HEK293 (cell line): Measurements from ENCODE around the gene SPRN.

Source experiments
- CTCF ChIA-PET: fragments of 350-600 bp; formaldehyde crosslinking; extraction: SDS; loops from one replicate; lab custom pipeline; 2021; ENCODE audit warnings: antibody characterized with exemption; lab: Yijun Ruan, JAX
- POLR2A ChIA-PET: fragments of 300-600 bp; formaldehyde crosslinking; extraction: SDS; loops from one replicate; lab custom pipeline; 2020; ENCODE audit warnings: antibody characterized with exemption, inconsistent platforms; lab: Yijun Ruan, JAX
- H3K27ac ChIP-seq: fragments of 200-500 bp; sonication (Bioruptor generic); 2 replicates; pipeline ENCODE4 v1.5.1; 2014; ENCODE audit warnings: low read depth, low read length, control low read depth, inconsistent platforms; ENCODE audit errors: extremely low read depth
- H3K36me3 ChIP-seq, 2 experiments: fragments of 200-500 bp in 1 of 2; sonication (Bioruptor generic) in 1 of 2; 1 replicate in 1 of 2; 2 replicates in 1 of 2; pipeline ENCODE4 v1.5.1; 2014 to 2017; ENCODE audit warnings: inconsistent platforms in 2 of 2, low read length in 2 of 2; ENCODE audit not compliant: control insufficient read depth in 2 of 2, insufficient read depth in 1 of 2
- H3K4me1 ChIP-seq: fragments of 200-500 bp; sonication (Bioruptor generic); 2 replicates; pipeline ENCODE4 v1.5.1; 2014; ENCODE audit warnings: mild to moderate bottlenecking, low read length, inconsistent platforms; ENCODE audit not compliant: control insufficient read depth, insufficient read depth
- H3K4me3 ChIP-seq: 2 replicates; pipeline ENCODE4 v1.5.1; 2011; ENCODE audit warnings: low read depth, mild to moderate bottlenecking, control low read depth, low read length, moderate library complexity
- H3K9me3 ChIP-seq: fragments of 200-500 bp; sonication (Bioruptor generic); 2 replicates; pipeline ENCODE4 v1.5.1; 2014; ENCODE audit warnings: low read depth, low read length, inconsistent platforms; ENCODE audit not compliant: control insufficient read depth, insufficient read depth
- GFI1B ChIP-seq: fragments of 450-650 bp; formaldehyde crosslinking; IDR thresholded peaks from 2 replicates; pipeline ENCODE4 v1.5.1; 2016; ENCODE audit warnings: missing biosample characterization, missing genetic modification characterization
- GLIS2 ChIP-seq: fragments of 450-650 bp; formaldehyde crosslinking; IDR thresholded peaks from 2 replicates; pipeline ENCODE4 v1.5.1; 2016; ENCODE audit warnings: missing biosample characterization, missing genetic modification characterization
- SP2 ChIP-seq: fragments of 450-650 bp; formaldehyde crosslinking; IDR thresholded peaks from 2 replicates; pipeline ENCODE4 v1.5.1; 2016; ENCODE audit warnings: missing biosample characterization, missing genetic modification characterization
- ZBTB11 ChIP-seq: fragments of 450-650 bp; formaldehyde crosslinking; conservative IDR thresholded peaks from 2 replicates; pipeline ENCODE4 v1.5.1; 2016; ENCODE audit warnings: low read depth, missing biosample characterization, missing genetic modification characterization
- ZBTB48 ChIP-seq: fragments of 450-650 bp; formaldehyde crosslinking; IDR thresholded peaks from 2 replicates; pipeline ENCODE4 v1.5.1; 2016; ENCODE audit warnings: missing biosample characterization, missing genetic modification characterization
- ZNF155 ChIP-seq: fragments of 450-650 bp; formaldehyde crosslinking; IDR thresholded peaks from 2 replicates; pipeline ENCODE4 v1.5.1; 2016; ENCODE audit warnings: missing biosample characterization, missing genetic modification characterization
- ZNF174 ChIP-seq: fragments of 450-650 bp; formaldehyde crosslinking; IDR thresholded peaks from 2 replicates; pipeline ENCODE4 v1.5.0; 2017; ENCODE audit warnings: missing biosample characterization, mild to moderate bottlenecking, missing genetic modification characterization
- ZNF239 ChIP-seq: fragments of 450-650 bp; formaldehyde crosslinking; IDR thresholded peaks from 2 replicates; pipeline ENCODE4 v1.5.1; 2016; ENCODE audit warnings: missing biosample characterization, missing genetic modification characterization
- ZNF394 ChIP-seq: fragments of 450-650 bp; formaldehyde crosslinking; IDR thresholded peaks from 2 replicates; pipeline ENCODE4 v1.5.1; 2016; ENCODE audit warnings: missing biosample characterization, missing genetic modification characterization, mild to moderate bottlenecking, moderate library complexity, borderline replicate concordance
- ZNF423 ChIP-seq: fragments of 450-650 bp; formaldehyde crosslinking; IDR thresholded peaks from 2 replicates; pipeline ENCODE4 v1.5.1; 2016; ENCODE audit warnings: missing biosample characterization, missing genetic modification characterization
- ZNF426 ChIP-seq: fragments of 450-650 bp; formaldehyde crosslinking; IDR thresholded peaks from 2 replicates; pipeline ENCODE4 v1.5.1; 2017; ENCODE audit warnings: missing biosample characterization, missing genetic modification characterization, mild to moderate bottlenecking, inconsistent platforms, moderate library complexity
- ZNF555 ChIP-seq: fragments of 450-650 bp; formaldehyde crosslinking; conservative IDR thresholded peaks from 2 replicates; pipeline ENCODE4 v1.5.1; 2017; ENCODE audit warnings: missing biosample characterization, mild to moderate bottlenecking, missing genetic modification characterization, inconsistent platforms
- ZNF654 ChIP-seq: fragments of 450-650 bp; formaldehyde crosslinking; IDR thresholded peaks from 2 replicates; pipeline ENCODE4 v1.5.1; 2016; ENCODE audit warnings: low read depth, missing biosample characterization, missing genetic modification characterization
- ZNF747 ChIP-seq: fragments of 450-650 bp; formaldehyde crosslinking; IDR thresholded peaks from 2 replicates; pipeline ENCODE4 v1.5.1; 2016; ENCODE audit warnings: missing biosample characterization, missing genetic modification characterization
- ZNF791 ChIP-seq: fragments of 450-650 bp; formaldehyde crosslinking; IDR thresholded peaks from 2 replicates; pipeline ENCODE4 v1.5.1; 2016; ENCODE audit warnings: missing biosample characterization, missing genetic modification characterization
- TF ChIP-seq, protein P1 (sequence below): fragments of 450-650 bp; formaldehyde crosslinking; IDR thresholded peaks from 2 replicates; pipeline ENCODE4 v1.5.1; 2017; ENCODE audit warnings: missing biosample characterization, missing genetic modification characterization

Gene SPRN

GRCh38 chr10:133461027-133461426 lies 36.6 kb upstream of the SPRN start:
- POLR2A ChIA-PET, result no interaction called here
- no peaks in the 10 kb centered on the region for H3K9me3 ChIP-seq

DNA sequence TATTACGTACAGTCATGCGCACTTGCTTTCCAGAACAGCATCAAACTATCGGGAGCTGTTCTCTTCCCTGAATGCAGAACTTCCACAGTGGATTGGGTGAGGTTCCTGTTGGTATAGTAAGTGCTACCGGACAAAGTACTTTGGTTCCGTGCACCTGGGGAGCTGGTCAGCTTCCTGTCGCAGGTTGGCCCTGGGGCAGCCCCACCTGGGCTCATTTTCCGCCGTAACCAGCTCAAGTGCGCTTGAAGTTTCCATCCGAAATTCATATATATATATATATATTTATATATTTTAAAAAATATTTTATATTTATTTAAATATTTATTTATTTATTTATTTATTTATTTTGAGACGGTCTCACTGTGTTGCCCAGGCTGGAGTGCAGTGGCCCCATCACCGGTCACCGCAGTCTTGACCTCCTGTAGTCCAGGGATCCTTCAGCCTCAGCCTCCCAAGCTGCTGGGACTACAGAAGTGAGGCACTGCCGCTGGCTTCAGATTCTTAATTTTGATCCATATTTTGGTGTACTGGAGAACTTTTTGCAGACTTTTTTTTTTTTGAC lies 35.9 kb upstream of the SPRN start:
- POLR2A ChIA-PET, result no interaction called here
- H3K4me1 ChIP-seq, result no peaks in the 10 kb centered on the region
- H3K9me3 ChIP-seq, result no peaks in the 10 kb centered on the region
- TF ChIP-seq, protein P1, sequence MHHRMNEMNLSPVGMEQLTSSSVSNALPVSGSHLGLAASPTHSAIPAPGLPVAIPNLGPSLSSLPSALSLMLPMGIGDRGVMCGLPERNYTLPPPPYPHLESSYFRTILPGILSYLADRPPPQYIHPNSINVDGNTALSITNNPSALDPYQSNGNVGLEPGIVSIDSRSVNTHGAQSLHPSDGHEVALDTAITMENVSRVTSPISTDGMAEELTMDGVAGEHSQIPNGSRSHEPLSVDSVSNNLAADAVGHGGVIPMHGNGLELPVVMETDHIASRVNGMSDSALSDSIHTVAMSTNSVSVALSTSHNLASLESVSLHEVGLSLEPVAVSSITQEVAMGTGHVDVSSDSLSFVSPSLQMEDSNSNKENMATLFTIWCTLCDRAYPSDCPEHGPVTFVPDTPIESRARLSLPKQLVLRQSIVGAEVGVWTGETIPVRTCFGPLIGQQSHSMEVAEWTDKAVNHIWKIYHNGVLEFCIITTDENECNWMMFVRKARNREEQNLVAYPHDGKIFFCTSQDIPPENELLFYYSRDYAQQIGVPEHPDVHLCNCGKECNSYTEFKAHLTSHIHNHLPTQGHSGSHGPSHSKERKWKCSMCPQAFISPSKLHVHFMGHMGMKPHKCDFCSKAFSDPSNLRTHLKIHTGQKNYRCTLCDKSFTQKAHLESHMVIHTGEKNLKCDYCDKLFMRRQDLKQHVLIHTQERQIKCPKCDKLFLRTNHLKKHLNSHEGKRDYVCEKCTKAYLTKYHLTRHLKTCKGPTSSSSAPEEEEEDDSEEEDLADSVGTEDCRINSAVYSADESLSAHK (tag by site-specific recombination), result no peak
- TF ChIP-seq ZNF555 (peak; percentile 15; the same call in 1 of the 2 replicates), ZBTB11 (tag by site-specific recombination) (0 out of 2 replicates have a peak, but pooled peaks have one; percentile 16), ZNF394 (tag by site-specific recombination) (peak; percentile 58; the same call in 1 of the 2 replicates), ZNF426 (peak; percentile 33), ZBTB48 (tag by site-specific recombination) (no peak)
- TF ChIP-seq, all 188 proteins: peak for 4
- H3K36me3 ChIP-seq, result no peaks in the 10 kb centered on the region
- CTCF ChIA-PET, result interaction anchor here (0.5 kb wide), 1 partner anchor 31 kb away, joined by 3 read pairs; no protein-coding TSS in a partner anchor
- H3K4me3 ChIP-seq, result no peak overlapping the region
- H3K27ac ChIP-seq, result no peak overlapping the region

More at GRCh38 chr10:133461027-133461426, 36.6 kb upstream of the SPRN start:
- CTCF ChIA-PET, result no interaction called here
- no peaks in the 10 kb centered on the region for H3K4me1 ChIP-seq
- no peak overlapping the region for H3K4me3 ChIP-seq
- H3K36me3 ChIP-seq, result no peaks in the 10 kb centered on the region
- TF ChIP-seq ZNF791 (no peak), ZNF555 (no peak), ZNF239 (tag by site-specific recombination) (no peak), ZNF174 (no peak), ZNF747 (tag by site-specific recombination) (no peak), ZNF423 (tag by site-specific recombination) (no peak), GLIS2 (tag by site-specific recombination) (no peak), ZNF155 (no peak), GFI1B (tag by site-specific recombination) (no peak), SP2 (tag by site-specific recombination) (no peak), ZNF654 (tag by site-specific recombination) (no peak)
- no peak overlapping the region for H3K27ac ChIP-seq
